Psoas muscle (tissue), 8 donors: Measurements from ENCODE around the gene CPTP. TPM values are rescaled to one million over a fixed set of nuclear protein-coding genes. Genes with fewer than 3 reads are reported as not detected.

ENCODE experiments used
- ATAC-seq, 4 donors: fragments of 200-7000 bp; cut with Tn5 transposase; one replicate each; pipeline ENCODE4 v1.9.1; 2020; ENCODE audit warnings: moderate library complexity in 3 of 4, mild to moderate bottlenecking in 2 of 4
- DNase-seq, 2 donors: peaks; one replicate each; pipeline ENCODE4 v3.0.0-alpha.2; 2020
- H3K27ac ChIP-seq: fragments of 200-600 bp; one replicate; pipeline ENCODE4 v1.8.0; 2022
- H3K27me3 ChIP-seq, 3 donors: fragments of 200-600 bp in 1 of 3; one replicate each; pipeline versions ENCODE4 v1.6.1 to v1.8.0; 2013 to 2022; ENCODE audit warnings: low read length in 2 of 3, mild to moderate bottlenecking in 2 of 3, moderate library complexity in 1 of 3; ENCODE audit not compliant: insufficient read depth in 3 of 3
- H3K36me3 ChIP-seq, 2 donors: fragments of 200-600 bp in 1 of 2; one replicate each; pipeline versions ENCODE4 v1.6.1 to v1.8.0; 2013 to 2022; ENCODE audit warnings: low read depth in 1 of 2, mild to moderate bottlenecking in 1 of 2, moderate library complexity in 1 of 2; ENCODE audit not compliant: insufficient read depth in 1 of 2
- H3K4me1 ChIP-seq: fragments of 200-600 bp; one replicate; pipeline ENCODE4 v1.8.0; 2022
- H3K4me3 ChIP-seq: fragments of 200-600 bp; one replicate; pipeline ENCODE4 v1.8.0; 2022; ENCODE audit warnings: mild to moderate bottlenecking
- H3K9me3 ChIP-seq: fragments of 200-600 bp; one replicate; pipeline ENCODE4 v1.8.0; 2022
- WGBS, 3 donors: extraction: QIAGEN DNeasy Blood & Tissue Kit; methylation state at CpG; one replicate each; pipeline versions ENCODE4 v1.1.6 to v1.1.7; 2013; 5-methylcytosine and 5-hydroxymethylcytosine counted together
- intact Hi-C, 2 donors: fragments of 100-400 bp; cut with DNase I; formaldehyde crosslinking; loops; one replicate each; pipeline versions ENCODE4 v1.11.0 to v1.14.2; 2022
- polyA plus RNA-seq, 3 donors: library from polyadenylated mRNA; stranded (reverse); fragments of 200-250 nt; gene quantifications; one replicate each; pipeline ENCODE4 v1.2.3, GENCODE V29; 2013
- total RNA-seq, 4 donors: library from RNA; stranded (reverse); fragmentation: NEBNext Ultra II Directional in 2 of 4; extraction: Animal tissue kit (Norgen Biotek cat#: 25700) in 2 of 4; gene quantifications; one replicate each; pipeline versions ENCODE4 v1.2.1 to v1.2.4, GENCODE V29; 2021 to 2023
- TF ChIP-seq, protein P1 (sequence below): fragments of 200-600 bp; IDR thresholded peaks from one replicate; pipeline ENCODE4 v1.8.0; 2022; ENCODE audit warnings: antibody characterized with exemption
- donor health status: healthy with polysubstance abuse.
- donor health status: DM: no; HTN: no; CAD: no; lungs with moderate emphysema.
- donor health status: Bipolar disorder and iron deficiency.
- donor health status: healthy.
- donor health status: DM: yes; HTN: yes; CAD: no.
- donor health status: DM: no; HTN: no; CAD: no.
- donor health status: DM: no; HTN: no; CAD: no.
- donor health status: DM: yes; HTN: yes; CAD: no.

The CPTP gene
- total and polyA plus RNA-seq, 7 donors = 18.2 to 39.5 (median 31.3) TPM

- H3K36me3 ChIP-seq = peaks cover 5 to 47% of the 10 kb centered on the region in 2 donors
- no peaks in the 10 kb centered on the region for H3K9me3 ChIP-seq
- TF ChIP-seq, protein P1, sequence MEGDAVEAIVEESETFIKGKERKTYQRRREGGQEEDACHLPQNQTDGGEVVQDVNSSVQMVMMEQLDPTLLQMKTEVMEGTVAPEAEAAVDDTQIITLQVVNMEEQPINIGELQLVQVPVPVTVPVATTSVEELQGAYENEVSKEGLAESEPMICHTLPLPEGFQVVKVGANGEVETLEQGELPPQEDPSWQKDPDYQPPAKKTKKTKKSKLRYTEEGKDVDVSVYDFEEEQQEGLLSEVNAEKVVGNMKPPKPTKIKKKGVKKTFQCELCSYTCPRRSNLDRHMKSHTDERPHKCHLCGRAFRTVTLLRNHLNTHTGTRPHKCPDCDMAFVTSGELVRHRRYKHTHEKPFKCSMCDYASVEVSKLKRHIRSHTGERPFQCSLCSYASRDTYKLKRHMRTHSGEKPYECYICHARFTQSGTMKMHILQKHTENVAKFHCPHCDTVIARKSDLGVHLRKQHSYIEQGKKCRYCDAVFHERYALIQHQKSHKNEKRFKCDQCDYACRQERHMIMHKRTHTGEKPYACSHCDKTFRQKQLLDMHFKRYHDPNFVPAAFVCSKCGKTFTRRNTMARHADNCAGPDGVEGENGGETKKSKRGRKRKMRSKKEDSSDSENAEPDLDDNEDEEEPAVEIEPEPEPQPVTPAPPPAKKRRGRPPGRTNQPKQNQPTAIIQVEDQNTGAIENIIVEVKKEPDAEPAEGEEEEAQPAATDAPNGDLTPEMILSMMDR = no peak
- H3K4me3 ChIP-seq = peak overlapping the region; percentile 93
- ATAC-seq = no peak
- DNase-seq = peak in 1 of 2 donors; percentile 56
- H3K27me3 ChIP-seq = no peaks in the 10 kb centered on the region
- WGBS, 3 donors = 35 to 40% (median 36%) methylated on average over 54 to 57 of the region's 57 CpGs
- intact Hi-C loops = loop anchor here in 1 of 2 donors (5.0 kb wide), 1 partner anchor 38 kb away; the partner anchor contains the start of gene DVL1
- peak overlapping the region; percentile 97 for H3K27ac ChIP-seq
- H3K4me1 ChIP-seq = peaks cover 39% of the 10 kb centered on the region
Observed at GRCh38 chr1:1309251-1310108, 15.1 kb upstream of the CPTP start.

DNA sequence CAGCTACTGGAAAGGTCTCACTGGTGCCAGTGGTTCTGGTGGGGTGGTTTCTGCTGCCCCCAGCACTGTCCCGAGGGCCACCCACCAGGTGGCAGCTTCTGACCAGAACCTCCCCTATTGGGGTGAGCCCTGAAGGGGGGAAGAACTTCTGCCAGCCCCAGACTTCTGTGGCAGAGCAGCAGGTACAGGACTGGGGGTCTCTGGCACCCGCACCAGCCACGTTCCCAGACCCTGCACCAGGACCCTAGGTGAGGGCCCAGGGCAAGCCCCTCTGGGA is 14.6 kb upstream of the CPTP start:
- Histone ChIP-seq H3K4me1 (peaks cover 33% of the 10 kb centered on the region), H3K27me3 (no peaks in the 10 kb centered on the region), H3K9me3 (no peaks in the 10 kb centered on the region), H3K4me3 (peak overlapping the region; percentile 93), H3K36me3 (peaks cover 7 to 52% of the 10 kb centered on the region in 2 donors), H3K27ac (peak overlapping the region; percentile 97)
- ATAC-seq = no peak
- 59 to 86% (median 79%) methylated on average over 3 of the region's 3 CpGs for WGBS, 3 donors
- TF ChIP-seq, protein P1 = no peak
- DNase-seq = no peak
- intact Hi-C loops = no loop called here

GRCh38 chr1:1310476-1311053 is 14.0 kb upstream of the CPTP start:
- intact Hi-C loops = no loop called here
- DNase-seq (no peak), ATAC-seq (no peak)
- Histone ChIP-seq H3K4me1 (peaks cover 28% of the 10 kb centered on the region), H3K4me3 (no peak overlapping the region), H3K36me3 (peaks cover 7 to 56% of the 10 kb centered on the region in 2 donors), H3K9me3 (no peaks in the 10 kb centered on the region), H3K27me3 (no peaks in the 10 kb centered on the region), H3K27ac (no peak overlapping the region)
- TF ChIP-seq, protein P1 = no peak
- 77 to 86% (median 84%) methylated on average over 21 of the region's 21 CpGs for whole genome bisulfite sequencing, 3 donors

GRCh38 chr1:1311107-1312104 is 13.2 kb upstream of the CPTP start:
- TF ChIP-seq, protein P1 = no peak
- Histone ChIP-seq H3K4me1 (peaks cover 19% of the 10 kb centered on the region), H3K36me3 (peaks cover 7 to 62% of the 10 kb centered on the region in 2 donors), H3K27ac (peak overlapping the region; percentile 9), H3K9me3 (no peaks in the 10 kb centered on the region), H3K27me3 (no peaks in the 10 kb centered on the region), H3K4me3 (no peak overlapping the region)
- no peak for DNase-seq
- 81 to 86% (median 85%) methylated on average over 22 of the region's 22 CpGs for WGBS, 3 donors
- ATAC-seq = no peak
- intact Hi-C loops = no loop called here
